NK-92 treated with Interleukin-12 subunit alpha and Interleukin-12 subunit beta, amount 100 ng/mL, for 24 hours (cell line): ENCODE results near the gene SSBP3.

ENCODE experiments used
- DNase-seq: peaks from one replicate; lab custom pipeline; 2025; lab: John Stamatoyannopoulos, UW

The SSBP3 gene

DNA sequence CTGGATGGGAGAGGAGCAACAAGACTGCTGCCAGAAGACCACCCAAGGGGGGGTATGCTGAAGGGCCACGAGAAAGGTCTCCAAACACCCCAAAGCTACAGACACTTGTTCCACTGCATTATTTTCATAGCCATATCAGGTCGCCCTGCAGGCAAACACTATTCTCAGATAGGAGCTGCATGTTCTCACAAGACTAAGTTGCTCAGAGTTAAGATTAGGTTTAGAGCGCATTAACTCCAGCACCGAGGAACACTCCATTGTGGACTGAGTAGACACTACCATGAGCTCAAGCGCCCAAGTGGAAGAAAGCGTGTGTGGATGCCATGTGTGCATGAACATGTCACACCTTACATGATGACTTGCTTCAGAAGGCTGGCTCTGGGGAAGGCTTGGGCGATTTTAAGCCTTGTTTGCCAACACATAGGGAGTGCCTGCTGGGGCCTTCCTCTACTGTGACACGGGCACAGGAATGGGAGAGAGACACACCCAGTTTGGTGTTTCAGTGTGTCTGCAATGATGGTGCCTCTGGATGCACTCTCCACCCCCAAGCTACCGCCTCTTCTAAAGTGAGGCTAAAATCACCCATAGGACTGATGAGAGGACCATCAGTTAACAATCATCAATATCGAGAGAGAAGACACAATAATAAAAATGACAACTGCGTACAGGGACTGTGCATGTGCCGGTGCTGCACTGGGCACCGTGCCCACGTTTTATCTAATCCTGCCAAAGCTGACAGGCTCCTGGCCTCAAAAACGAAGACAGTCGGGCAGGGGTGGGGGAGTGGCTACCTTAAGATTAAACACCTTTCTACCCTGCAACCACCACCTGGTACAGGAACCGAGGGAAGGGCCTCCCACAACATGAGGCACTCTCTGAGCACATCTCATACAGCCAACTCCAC is 34.9 kb downstream of the SSBP3 start:
- DNase-seq = no peak

DNA sequence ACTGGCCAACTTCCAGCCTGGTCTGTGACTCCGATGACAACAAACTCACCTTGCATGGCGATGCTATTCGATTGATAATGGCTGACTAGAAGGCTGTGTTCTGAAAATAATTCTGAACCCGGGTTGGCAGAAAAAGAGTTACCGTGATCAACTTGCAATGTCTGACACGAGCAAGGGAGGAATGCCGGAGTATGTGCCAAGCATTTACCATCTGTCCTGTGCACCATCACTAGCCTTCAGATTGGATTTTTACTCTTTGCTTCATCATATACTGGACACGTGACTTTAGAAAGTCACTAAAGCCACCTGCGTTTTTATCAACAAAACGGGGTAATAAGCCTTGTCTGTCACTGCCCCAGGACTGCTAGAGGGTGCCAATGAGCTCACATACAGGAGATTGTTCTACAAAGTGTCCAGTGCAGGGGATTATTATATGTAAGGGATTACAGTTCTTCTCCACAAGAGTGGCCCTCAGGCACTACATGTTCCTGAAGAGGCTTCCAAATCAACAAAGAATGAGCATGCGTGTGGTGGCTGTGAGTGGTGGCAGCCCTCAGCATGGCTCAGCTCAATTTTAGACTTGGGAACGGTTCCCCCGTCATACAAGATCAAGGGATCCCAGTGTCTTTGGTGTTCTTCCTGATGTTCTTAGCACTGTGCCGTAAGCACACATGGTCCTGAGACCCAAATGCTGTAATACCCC is 35.8 kb downstream of the SSBP3 start:
- DNase-seq = no peak

DNA sequence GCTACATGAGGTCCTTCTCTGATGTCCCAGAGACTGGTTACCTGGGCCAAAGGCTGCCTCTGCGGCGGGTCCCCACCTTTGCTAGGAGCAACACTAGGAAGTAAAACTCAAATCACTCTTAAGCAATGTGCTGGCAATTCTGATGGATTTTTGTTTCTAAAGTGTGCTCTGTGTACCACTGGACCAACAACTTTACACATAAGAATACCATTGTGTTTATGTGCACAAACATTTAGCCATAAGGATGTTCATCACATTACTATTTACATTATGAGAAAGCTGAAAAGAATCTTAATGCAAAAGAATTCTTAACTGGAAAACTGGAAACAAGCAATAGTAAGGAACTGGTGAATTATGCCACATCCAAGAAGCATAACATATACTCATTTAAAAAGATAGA is 38.6 kb downstream of the SSBP3 start:
- DNase-seq = no peak

DNA sequence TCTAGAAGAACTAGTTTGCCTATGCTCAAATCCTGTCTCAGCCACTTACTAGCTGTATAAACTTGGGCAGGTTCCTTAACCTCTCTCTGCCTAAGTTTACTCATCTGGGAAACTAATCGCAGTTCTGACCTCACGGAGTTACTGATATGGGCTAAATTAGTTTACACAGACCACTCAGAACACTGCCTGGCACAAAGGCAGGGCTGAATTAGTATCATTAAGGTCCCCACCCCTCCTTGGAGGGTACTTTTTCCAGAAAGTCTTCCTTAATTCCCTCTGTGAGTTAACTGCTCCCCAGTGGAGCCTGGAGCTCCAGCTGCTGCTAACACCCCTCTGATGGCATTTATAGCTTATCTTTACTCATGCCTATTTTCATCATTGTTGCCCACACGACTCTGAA is 40.3 kb downstream of the SSBP3 start:
- no peak for DNase-seq

DNA sequence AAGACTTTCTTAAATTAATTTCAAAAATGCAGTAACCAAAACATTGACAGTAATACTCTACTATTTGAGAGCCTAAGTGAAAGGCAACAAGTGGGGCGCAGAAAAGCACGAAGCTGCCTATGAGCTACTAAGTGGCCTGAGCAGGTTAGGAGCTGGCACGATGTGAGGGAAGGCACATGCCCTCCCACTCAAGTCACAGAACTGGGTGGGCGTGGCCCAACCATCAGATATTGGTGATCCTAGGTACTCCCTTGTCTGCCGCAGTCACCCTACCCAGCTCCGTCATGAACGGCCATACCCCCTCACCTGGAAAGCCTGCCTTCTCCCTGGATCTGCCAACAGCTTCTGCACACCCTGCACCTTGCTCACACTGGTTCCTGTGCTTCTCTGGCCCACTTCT is 40.8 kb downstream of the SSBP3 start:
- no peak for DNase-seq

DNA sequence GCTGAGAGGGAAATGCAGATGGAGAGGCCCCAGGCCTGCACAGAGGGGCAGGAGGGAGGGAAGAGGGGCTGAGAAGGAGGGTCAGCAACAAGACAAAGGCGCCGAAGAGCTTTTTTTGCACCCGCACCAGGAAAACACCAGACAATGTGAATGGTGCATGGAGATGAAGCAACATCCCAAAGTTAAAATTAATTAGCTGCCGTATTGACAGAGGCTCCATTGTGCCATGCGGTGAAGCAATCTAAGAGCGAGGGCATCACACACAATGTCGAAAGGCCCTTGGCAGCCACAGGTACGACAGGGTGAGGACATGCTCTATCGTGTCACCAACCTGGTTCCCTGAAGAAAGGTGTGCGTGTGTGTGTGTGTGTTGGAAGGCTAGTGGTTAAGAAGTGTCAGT is 41.2 kb downstream of the SSBP3 start:
- no peak for DNase-seq

DNA sequence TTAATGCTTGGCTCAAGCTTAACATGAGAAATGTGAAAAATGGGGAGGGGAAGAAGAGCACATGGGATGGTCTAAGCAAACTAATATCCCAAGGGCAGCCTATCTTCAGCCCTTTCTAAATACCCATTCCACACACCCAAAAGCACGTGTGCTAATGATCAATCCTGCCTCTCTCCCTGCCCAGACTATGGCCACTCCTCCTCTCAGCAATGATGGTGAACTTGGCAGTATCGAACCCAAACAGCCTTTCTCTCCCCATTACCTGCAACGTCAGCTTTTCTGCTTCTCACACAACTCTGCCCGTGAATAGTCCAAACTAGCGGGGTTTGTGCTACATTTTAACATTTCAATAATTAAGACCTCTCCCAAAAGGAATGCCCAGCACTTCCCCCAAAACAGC is 41.6 kb downstream of the SSBP3 start:
- DNase-seq = no peak

DNA sequence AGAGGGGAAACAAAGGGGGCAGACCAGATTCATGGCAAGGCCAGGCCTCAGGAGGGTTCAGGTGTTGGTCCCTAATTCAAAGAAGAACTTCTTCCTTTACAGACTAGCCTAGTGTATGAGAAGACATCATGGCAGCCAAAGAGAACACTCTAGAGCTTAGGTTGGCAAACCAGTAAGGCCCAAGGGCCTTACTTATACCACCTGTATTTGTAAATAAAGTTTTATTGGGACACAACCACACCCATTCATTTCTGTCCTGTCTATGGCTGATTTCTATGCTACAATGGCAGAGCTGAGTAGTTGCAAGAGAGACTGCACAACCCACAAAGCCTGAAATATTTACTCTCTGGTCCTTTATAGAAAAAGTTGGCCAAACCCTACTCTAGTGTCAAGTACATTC is 42.3 kb downstream of the SSBP3 start:
- no peak for DNase-seq

DNA sequence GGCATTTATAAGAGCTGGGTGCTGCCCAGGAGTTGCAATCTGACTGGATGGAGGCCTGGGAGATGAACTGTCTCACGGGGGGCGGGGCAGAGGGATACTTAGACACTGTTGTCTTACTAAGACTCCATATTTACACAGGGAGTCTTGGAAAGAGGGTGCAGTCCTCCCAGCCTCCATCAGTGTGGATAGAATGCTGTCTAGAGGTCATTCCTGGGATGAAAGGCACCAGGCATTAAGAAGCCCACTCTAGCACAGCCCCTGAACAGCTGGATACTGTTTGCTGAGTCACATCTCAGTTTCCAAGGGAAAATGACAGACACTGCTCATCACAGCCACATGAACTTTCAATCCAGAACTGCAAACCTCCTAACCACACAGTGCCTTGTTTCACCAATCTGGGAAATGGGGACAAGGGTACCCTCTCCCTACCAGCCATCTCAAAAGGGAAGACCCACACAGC is 43.3 kb downstream of the SSBP3 start:
- no peak for DNase-seq

DNA sequence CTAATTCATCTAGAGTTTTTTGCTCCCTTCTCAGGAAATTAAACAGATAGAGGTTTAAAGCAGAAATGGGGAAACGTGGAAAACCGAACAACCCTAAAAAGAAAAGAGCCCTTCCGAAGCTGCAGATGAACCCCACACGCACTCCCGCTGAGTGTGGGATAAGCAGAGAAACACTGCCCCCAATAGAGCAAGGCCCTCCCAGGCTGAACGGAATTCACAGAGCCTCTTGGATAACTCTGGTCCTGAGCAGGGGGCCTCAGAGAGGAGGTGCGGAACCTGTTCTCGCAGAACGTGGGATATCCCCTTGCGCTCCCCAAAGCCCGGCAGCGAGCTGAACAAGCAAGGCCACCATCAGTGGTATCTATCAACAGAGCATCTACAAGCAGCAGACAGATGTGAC is 44.9 kb downstream of the SSBP3 start:
- no peak for DNase-seq

DNA sequence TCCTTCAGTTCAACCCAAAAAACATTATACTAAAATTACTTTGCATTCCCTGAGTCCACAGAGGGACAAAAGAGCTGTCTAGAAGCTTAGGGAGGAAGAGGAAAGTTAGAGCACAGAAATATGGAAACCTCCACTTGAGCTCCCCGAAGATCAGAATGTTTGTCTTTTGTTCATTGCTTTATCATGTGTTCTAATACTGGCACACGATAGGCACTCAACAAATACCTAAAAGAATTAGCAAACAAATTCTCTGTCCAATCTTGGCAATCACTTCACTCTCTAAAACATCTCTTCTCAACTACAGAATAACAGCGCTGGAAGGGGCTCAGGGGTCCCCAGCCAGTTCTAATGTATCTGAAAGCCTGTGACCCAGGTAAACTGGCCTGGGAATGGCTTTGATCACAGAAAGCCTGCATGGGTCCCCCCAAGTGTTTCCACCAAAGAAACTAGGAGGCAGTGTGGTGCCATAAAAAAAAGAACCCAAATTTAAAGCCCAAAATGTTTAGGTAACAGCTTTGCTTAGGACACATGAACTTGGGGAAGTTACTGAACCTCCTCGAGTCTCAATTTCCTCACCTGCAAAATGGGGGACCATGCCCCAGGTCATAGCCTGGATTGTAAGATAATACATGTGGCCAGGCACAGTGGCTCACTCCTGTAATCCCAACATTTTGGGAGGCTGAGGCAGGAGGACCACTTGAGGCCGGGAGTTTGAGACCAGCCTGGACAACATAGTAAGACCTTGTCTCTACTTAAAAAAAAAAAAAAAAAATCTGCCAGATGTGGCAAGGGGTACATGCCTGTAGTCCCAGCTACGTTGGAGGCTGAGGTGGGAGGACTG is 45.8 kb downstream of the SSBP3 start:
- DNase-seq = no peak

DNA sequence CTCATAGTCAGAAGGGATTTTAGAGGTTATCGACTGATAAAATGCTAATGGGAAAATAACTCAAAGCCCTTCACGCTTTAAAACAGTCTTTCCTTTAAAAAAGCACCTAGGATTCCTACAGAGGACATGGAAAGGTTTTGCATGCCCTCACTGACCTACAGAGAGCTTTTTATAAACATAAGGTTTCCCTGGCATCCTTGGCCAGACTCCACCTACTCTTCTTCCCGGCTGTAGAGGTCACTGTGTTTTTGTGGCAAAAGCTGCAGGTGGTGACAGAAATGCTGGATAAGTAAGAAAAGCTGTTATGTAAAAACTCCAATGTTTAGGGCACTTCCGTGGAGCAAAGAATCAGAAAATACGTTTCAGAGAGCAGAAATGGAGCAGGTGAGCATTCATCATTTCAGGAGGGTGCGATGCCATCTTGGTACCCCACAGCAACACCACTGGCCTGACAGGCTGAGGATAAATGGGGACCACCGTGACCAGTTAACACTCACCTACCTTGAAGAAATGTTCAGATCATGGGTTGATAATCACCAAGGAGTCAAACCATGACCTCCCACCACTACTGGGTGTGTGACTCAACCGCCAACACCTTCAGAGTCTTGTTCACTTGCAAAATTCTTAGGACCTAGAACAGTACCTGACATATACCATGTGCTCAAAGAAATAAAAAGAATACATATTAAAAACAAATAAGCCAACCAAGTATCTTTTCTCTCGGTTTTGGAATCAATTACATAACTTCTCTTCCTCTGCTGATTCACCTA is 46.6 kb downstream of the SSBP3 start:
- DNase-seq = no peak

DNA sequence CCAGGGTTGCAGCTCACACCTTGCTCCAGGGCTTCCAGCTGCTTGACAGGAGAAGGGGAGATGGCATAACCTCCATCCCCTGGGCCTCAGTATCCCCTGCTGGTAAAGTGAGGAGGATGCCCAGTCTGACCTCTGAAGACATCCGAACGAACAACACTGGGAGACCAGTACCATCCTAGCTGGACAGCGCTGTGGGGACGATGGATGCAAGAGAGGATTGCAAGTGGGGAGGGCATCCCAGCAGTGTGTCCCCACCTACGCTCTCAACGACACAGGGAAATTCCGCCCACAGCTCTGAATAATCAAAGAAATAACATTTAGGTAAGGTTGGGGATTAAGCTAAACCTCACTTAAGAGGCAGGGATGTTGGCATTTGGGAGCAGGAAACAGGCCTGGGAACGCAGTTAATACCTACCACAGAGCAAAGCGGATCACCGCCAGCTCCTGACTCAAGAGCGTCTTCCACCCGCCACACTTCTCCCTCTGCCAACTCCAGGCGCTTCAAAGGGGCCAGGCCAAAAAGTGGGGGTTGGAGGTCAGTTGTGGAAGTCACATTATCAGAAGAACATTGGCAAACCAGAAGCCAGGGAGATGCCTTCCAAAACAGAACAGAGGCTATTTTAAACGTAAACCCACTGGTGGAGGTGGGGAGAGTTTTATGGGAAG is 47.6 kb downstream of the SSBP3 start:
- no peak for DNase-seq

DNA sequence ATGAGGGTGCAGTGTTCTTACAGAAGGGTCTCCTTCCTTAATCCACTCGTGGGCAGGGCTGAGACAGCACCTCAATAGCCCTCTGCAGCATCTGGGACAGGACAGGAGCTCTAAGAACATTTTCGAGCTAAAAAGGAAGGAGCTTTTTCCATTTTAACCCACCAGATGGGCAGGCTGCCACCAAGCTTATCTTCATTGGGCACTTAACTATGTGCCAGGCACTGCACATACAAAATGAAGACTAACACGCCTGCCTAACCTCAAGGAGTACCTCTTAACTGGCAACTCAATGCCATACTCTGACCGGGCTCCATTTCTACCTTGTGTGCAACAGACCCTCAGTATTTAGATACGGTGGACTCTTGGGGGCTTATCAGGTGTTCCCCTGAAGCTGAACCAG is 48.2 kb downstream of the SSBP3 start:
- DNase-seq = no peak

DNA sequence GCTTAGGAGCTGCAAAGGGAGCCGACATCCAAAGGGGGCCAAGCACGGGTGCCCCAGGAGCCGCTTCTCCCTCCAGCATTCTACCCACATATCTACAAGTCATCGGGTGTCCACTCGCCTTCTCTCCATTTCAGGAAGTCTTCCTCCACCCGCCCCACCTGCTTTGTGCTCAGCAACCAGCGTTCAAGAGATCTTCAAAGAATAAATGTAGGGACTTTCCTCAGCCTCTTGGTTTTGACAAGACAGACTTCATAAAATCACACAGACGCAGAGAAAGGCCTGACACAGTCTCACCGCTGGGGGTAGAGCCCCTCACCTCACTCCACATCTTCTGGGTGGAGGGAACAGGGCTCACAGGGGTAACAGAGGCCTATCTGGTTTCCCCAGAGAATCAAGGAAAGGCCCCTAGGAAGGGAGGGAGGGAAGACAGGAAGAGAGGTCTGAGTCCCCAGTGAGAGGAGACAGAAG is 49.5 kb downstream of the SSBP3 start:
- no peak for DNase-seq

DNA sequence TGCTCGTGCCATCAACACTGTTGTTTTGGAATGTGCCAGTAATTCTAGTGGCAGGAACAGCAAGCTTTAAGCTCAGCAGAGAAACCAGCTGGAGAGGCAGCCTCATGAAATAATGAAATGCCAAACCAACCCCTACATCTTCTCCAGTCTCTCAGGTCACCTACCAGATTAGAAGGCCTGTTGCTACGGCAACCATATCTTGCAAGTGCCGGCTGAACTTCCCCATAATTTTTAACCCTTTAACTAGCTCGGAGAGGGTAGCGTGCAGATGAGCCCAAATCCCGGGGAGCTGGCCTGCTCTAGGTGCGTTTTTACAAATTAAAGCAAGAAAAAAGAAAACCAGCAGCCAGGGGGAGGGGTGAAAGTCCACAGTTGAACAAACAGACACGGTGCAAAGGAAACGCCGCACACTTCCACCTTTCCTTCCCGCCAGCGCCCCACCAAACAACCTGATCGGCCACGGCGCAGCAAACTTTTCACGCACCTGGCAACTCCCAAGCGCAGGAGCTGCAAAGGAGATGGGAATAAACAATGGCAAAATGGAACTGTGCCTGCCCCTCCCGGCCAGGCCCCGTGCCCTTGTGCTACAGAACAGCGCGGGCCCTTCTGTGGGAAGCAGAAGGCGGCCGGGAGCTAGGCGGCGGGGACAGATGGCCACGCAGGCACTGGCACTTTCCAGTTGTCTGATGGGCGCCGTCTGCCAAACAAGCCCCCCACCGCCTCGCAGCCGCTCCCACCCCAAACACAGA is 50.1 kb downstream of the SSBP3 start:
- DNase-seq = no peak

DNA sequence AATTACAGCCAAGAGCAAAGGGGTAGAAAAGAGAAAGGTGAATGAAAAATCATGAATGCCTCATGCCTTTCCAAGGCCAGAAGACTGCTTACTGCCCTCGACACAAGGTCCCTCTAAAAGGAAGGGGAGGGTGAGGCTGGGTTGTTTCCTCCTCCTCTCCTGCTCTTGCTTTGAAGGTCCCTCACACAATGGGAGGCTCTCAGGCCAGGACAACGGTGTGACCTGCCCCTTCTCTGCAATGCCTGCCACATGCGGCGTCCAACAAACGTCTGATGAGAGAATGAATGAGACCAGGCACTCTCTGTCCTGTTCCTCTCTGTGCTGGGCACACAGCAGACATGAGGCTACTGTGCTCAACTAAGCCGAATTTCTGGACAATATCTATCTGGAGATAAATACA is 51.3 kb downstream of the SSBP3 start:
- no peak for DNase-seq

DNA sequence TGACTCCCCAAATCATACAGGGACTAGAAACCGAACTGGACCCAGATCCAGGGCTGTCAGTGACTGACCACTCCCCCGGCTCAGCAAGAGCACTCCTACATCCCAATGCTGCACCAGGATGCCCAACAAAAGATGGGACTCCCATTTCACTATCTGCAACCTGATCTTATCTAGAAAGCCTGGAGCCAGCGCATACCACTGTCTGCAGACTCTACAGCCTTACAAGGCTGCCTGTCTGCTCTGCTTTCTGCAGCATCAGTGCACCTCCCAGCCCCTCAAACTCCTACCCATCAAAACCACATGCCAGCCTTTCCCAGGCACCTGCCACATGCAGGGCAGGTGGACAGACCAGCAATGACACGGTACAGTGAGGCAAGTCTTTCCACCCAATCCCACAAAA is 52.2 kb downstream of the SSBP3 start:
- no peak for DNase-seq

DNA sequence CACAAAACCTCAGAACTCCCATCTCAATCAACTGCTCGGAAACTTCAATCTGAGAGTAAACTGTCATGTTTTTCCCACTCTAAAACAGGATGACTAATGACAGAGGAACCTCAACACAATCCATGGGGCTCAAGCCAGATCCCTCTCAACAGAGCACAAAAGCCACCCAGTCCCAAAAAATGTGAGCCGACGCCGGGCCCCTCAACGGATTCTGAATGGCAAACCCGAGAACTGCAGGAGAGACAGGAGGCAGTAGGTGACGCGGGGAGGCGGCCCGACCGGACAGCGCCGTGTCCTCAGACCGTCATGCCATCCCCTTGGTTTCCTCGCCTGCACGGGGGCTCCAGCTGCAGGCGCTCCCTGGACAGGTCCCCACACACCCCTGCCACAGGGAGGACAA is 53.4 kb downstream of the SSBP3 start:
- no peak for DNase-seq

DNA sequence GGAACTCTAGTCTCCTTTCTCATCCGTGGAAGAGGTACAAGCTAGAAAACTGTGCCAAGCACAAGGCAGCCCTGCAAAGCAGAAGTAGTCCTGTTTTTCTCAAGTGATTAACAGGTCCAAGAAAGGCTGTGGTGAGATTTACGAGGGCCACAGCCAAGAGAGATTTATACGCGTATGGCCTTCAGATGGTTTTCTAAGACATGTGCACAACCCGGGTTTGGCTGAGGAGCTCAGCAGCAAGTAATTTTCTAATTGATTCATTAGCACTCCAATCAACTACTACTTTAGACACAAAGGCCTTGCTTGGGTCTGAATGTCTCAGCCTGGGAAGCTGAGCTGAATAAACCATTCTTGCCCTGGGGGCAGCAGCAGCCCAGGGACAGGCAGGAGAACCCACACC is 55.8 kb downstream of the SSBP3 start:
- DNase-seq = no peak

DNA sequence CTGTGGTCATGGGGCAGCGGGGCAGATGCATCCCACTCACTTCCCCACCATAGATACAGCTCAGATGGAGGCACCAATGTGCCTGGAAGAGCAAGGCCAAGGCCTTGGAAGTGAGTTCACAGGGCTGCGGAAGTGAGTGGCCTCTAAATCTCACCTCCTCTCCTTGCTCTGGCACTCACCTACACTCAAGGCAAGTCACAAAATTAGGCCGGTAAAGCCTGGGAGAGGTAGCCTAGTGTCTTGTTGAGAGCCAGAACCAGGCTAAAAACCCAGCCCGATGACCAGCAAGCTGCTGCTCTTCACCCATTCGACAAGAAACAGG is 57.5 kb downstream of the SSBP3 start:
- DNase-seq = no peak
